ENCODE measurements around the gene POMT1.

- TF ChIP-seq CTCF (IDR thresholded peaks at IDR 0.05; ENCODE audit: low read length) (no peak), EZH2 (optimal IDR thresholded peaks at IDR 0.05; ENCODE audit: low read depth, low read length) (no peak)
Observed at GRCh38 chr9:131545786-131546335, 43.1 kb downstream of the POMT1 start.
